HepG2 (cell line): ENCODE data around the gene CSRNP3. TPM values are rescaled to one million over a fixed set of nuclear protein-coding genes. Genes with fewer than 3 reads are reported as not detected.

Experiments
- ATAC-seq: fragments of 200-7000 bp; cut with Tn5 transposase; 3 replicates; pipeline ENCODE4 v1.9.1; 2020; ENCODE audit warnings: mild to moderate bottlenecking, moderate library complexity
- BruUV-seq: library from RNA; stranded (reverse); fragments of 400-500 nt; replicated peaks from 2 replicates; lab custom pipeline; 2021; lab: Mats Ljungman, UMichigan
- CTCF ChIA-PET: fragments of 300-600 bp; formaldehyde crosslinking; extraction: SDS; loops from one replicate; lab custom pipeline; 2021; ENCODE audit warnings: low total read pairs, inconsistent platforms, low intra/inter-chr PET ratio; lab: Yijun Ruan, JAX
- POLR2A ChIA-PET: fragments of 350-600 bp; sonication (Branson Sonifier 250); formaldehyde crosslinking; loops from one replicate; lab custom pipeline; 2020; ENCODE audit warnings: antibody characterized with exemption, inconsistent platforms; lab: Yijun Ruan, JAX
- DNase-seq: peaks from one replicate; pipeline ENCODE4 v3.0.0-alpha.2; 2015; ENCODE audit warnings: low spot score
- FAIRE-seq: peaks from 3 replicates; lab custom pipeline; 2011; peaks lifted over from hg19 to GRCh38; lab: Jason Lieb, UNC
- H2AFZ ChIP-seq: one replicate; pipeline ENCODE4 v1.6.1; 2011; ENCODE audit warnings: low read length, inconsistent platforms
- H3K27ac ChIP-seq: fragments of 300-600 bp; 3 replicates; pipeline ENCODE4 v1.8.0; 2011; ENCODE audit warnings: mixed run types, mild to moderate bottlenecking, mixed read lengths, low read length, inconsistent platforms; ENCODE audit not compliant: insufficient read depth; ENCODE audit errors: extremely low read length
- H3K27me3 ChIP-seq, 2 experiments: fragments of 200-600 bp in 1 of 2; 2 replicates in 1 of 2; 3 replicates in 1 of 2; pipeline versions ENCODE4 v1.6.0 to v1.8.0; 2011; ENCODE audit warnings: low read length in 2 of 2, mild to moderate bottlenecking in 2 of 2, moderate library complexity in 2 of 2, inconsistent platforms in 1 of 2; ENCODE audit not compliant: insufficient read depth in 2 of 2, control insufficient read depth in 1 of 2
- H3K36me3 ChIP-seq, 2 experiments: fragments of 200-600 bp in 1 of 2; replicated peaks in 1 of 2; 2 replicates in 1 of 2; 3 replicates in 1 of 2; pipeline versions ENCODE4 v1.5.1 to v1.8.0; 2011; ENCODE audit warnings: low read length in 2 of 2, inconsistent platforms in 1 of 2; ENCODE audit not compliant: insufficient read depth in 2 of 2, control insufficient read depth in 1 of 2
- H3K4me1 ChIP-seq: 2 replicates; pipeline ENCODE4 v1.5.1; 2012; ENCODE audit warnings: low read length, inconsistent platforms; ENCODE audit not compliant: insufficient read depth
- H3K4me2 ChIP-seq: 2 replicates; pipeline ENCODE4 v1.6.0; 2011; ENCODE audit warnings: low read depth, low read length, inconsistent platforms
- H3K4me3 ChIP-seq, 3 experiments: fragments of 200-600 bp in 1 of 3; sonication (generic), shearing (Covaris generic) in 1 of 3; replicated peaks in 1 of 3; 2 replicates each; pipeline ENCODE4 v1.5.1; 2011 to 2016; ENCODE audit warnings: low read length in 3 of 3, inconsistent platforms in 2 of 3, low read depth in 2 of 3, mild to moderate bottlenecking in 2 of 3, control low read depth in 1 of 3, mixed read lengths in 1 of 3; ENCODE audit not compliant: insufficient read depth in 1 of 3
- H3K79me2 ChIP-seq: one replicate; pipeline ENCODE4 v1.6.1; 2011; ENCODE audit warnings: low read length, inconsistent platforms; ENCODE audit not compliant: insufficient read depth
- H3K9ac ChIP-seq: 2 replicates; pipeline ENCODE4 v1.6.0; 2011; ENCODE audit warnings: mild to moderate bottlenecking, low read depth, low read length, inconsistent platforms; ENCODE audit not compliant: insufficient read depth
- H3K9me3 ChIP-seq: 2 replicates; pipeline ENCODE4 v1.5.1; 2012; ENCODE audit warnings: mild to moderate bottlenecking, low read length
- H4K20me1 ChIP-seq: 2 replicates; pipeline ENCODE4 v1.6.0; 2011; ENCODE audit warnings: inconsistent platforms, mild to moderate bottlenecking, low read length, moderate library complexity; ENCODE audit not compliant: insufficient read depth
- ATF7 ChIP-seq, 2 experiments: fragments of 450-650 bp in 1 of 2; sonication (generic) in 1 of 2; formaldehyde crosslinking in 1 of 2; IDR thresholded peaks; 2 replicates each; pipeline versions ENCODE4 v1.4.0 to v1.6.1; 2016 to 2020; ENCODE audit warnings: antibody characterized with exemption in 1 of 2, mild to moderate bottlenecking in 1 of 2, missing genetic modification reagents in 1 of 2
- CAMTA2 ChIP-seq: sonication (generic); formaldehyde crosslinking; IDR thresholded peaks from 2 replicates; pipeline ENCODE4 v1.4.0; 2020; ENCODE audit warnings: mild to moderate bottlenecking, missing genetic modification reagents, borderline replicate concordance
- FOXA3 ChIP-seq: IDR thresholded peaks from 2 replicates; pipeline ENCODE4 v1.6.1; 2016; ENCODE audit warnings: missing genetic modification reagents, missing compliant biosample characterization
- HOMEZ ChIP-seq: IDR thresholded peaks from 2 replicates; pipeline ENCODE4 v1.6.1; 2016; ENCODE audit warnings: low read depth
- NFYC ChIP-seq: IDR thresholded peaks from 2 replicates; pipeline ENCODE4 v1.6.1; 2016; ENCODE audit warnings: missing genetic modification reagents, missing compliant biosample characterization
- PRDM15 ChIP-seq: sonication (generic); formaldehyde crosslinking; IDR thresholded peaks from 2 replicates; pipeline ENCODE4 v1.4.0; 2020; ENCODE audit warnings: missing genetic modification reagents
- RCOR2 ChIP-seq: IDR thresholded peaks from 2 replicates; pipeline ENCODE4 v1.6.1; 2016; ENCODE audit warnings: missing biosample characterization, missing genetic modification reagents
- SALL1 ChIP-seq: sonication (generic); formaldehyde crosslinking; IDR thresholded peaks from 2 replicates; pipeline ENCODE4 v1.8.0; 2022; ENCODE audit warnings: mild to moderate bottlenecking, missing genetic modification reagents
- ZNF230 ChIP-seq: sonication (generic); formaldehyde crosslinking; IDR thresholded peaks from 2 replicates; pipeline ENCODE4 v1.4.0; 2020; ENCODE audit warnings: mild to moderate bottlenecking, missing genetic modification reagents
- ZNF292 ChIP-seq: sonication (generic); formaldehyde crosslinking; IDR thresholded peaks from 2 replicates; pipeline ENCODE4 v1.8.1; 2022; ENCODE audit warnings: mild to moderate bottlenecking, low read depth, missing genetic modification reagents, borderline replicate concordance
- ZNF362 ChIP-seq: sonication (generic); formaldehyde crosslinking; IDR thresholded peaks from 2 replicates; pipeline ENCODE4 v1.4.0; 2020; ENCODE audit warnings: missing genetic modification reagents, mild to moderate bottlenecking, borderline replicate concordance
- ZNF780A ChIP-seq: sonication (generic); formaldehyde crosslinking; IDR thresholded peaks from 2 replicates; pipeline ENCODE4 v1.8.0; 2022; ENCODE audit warnings: mild to moderate bottlenecking, missing genetic modification reagents, moderate library complexity
- WGBS: methylation state at CpG from one replicate; pipeline ENCODE4 v1.1.6; 2017; ENCODE audit warnings: low lambda C conversion rate; 5-methylcytosine and 5-hydroxymethylcytosine counted together
- in situ Hi-C: cut with HindIII; loops from 2 replicates; pipeline ENCODE4 v1.10.0; 2017; ENCODE audit warnings: low pct_unique_long_range_greater_than_20kb; ENCODE audit not compliant: extremely low pct_ligation_motif_present
- intact Hi-C: fragments of 100-400 bp; cut with micrococcal nuclease; formaldehyde crosslinking; loops from one replicate; pipeline ENCODE4 v1.10.0; 2022; ENCODE audit not compliant: unreplicated experiment
- polyA plus RNA-seq, 8 experiments: library from polyadenylated mRNA; depleted of rRNA in 3 of 8; stranded (reverse) in 7 of 8; unstranded in 1 of 8; fragments of >200 nt; fragmentation: Illumina TruSeq in 4 of 8; extraction: Trizol in 4 of 8; gene quantifications; 2 replicates each; pipeline versions ENCODE4 v1.2.1 to v1.2.3, GENCODE V29; 2011 to 2016; ENCODE audit warnings: low read depth in 4 of 8, missing spikeins in 1 of 8, mixed read lengths in 1 of 8; ENCODE audit not compliant: insufficient read depth in 1 of 8
- total RNA-seq, 5 experiments: library from RNA; depleted of rRNA; stranded (reverse); fragments of >200 nt; fragmentation: Illumina TruSeq; extraction: Trizol; gene quantifications; 2 replicates each; pipeline ENCODE4 v1.2.3, GENCODE V29; 2016; ENCODE audit warnings: low read depth in 1 of 5

CSRNP3 gene
- total and polyA plus RNA-seq, 2 of the 13 experiments (the other 11 are each of a cell fraction or from before 2014, with no cell fraction given): not detected

GRCh38 chr2:165573534-165574461, 104.3 kb downstream of the CSRNP3 start (continued):
- TF ChIP-seq ZNF292 (CRISPR knock-in tag): peak; percentile 55; the same call in 1 of the 2 replicates
- TF ChIP-seq SALL1 (CRISPR knock-in tag): peak; percentile 73
- no peak for TF ChIP-seq ZNF780A
- peak; percentile 15; the same call in 1 of the 2 replicates for TF ChIP-seq FOXA3 (CRISPR knock-in tag)
- TF ChIP-seq CAMTA2 (CRISPR knock-in tag): no peak
- TF ChIP-seq HOMEZ (CRISPR knock-in tag): peak; percentile 63; the same call in 1 of the 2 replicates
- peak; percentile 78; the same call in 1 of the 2 replicates for TF ChIP-seq ZNF362 (CRISPR knock-in tag)
- no peak for TF ChIP-seq RCOR2

- no TSS peak for BruUV-seq
- H3K27me3 ChIP-seq: no peaks in the 10 kb centered on the region
- FAIRE-seq: no peak
- no peaks in the 10 kb centered on the region for H3K79me2 ChIP-seq
- no peaks in the 10 kb centered on the region for H3K36me3 ChIP-seq
- 25% methylated on average over 2 of the region's 2 CpGs for WGBS
- peaks cover 14% of the 10 kb centered on the region for H3K4me1 ChIP-seq
- no peak for DNase-seq
- POLR2A ChIA-PET: no interaction called here
- no peaks in the 10 kb centered on the region for H3K9me3 ChIP-seq
- no peak overlapping the region for H3K27ac ChIP-seq
- no peak overlapping the region for H3K4me2 ChIP-seq
- intact Hi-C loops (loop anchor here (10.0 kb wide), 1 partner anchor 300 kb away; no protein-coding TSS in a partner anchor), in situ Hi-C loops (no loop called here)
- no peak overlapping the region for H3K9ac ChIP-seq
- CTCF ChIA-PET: no interaction called here
- H3K4me3 ChIP-seq: no peak overlapping the region
- no peaks in the 10 kb centered on the region for H4K20me1 ChIP-seq
- ATAC-seq: no peak
- H2AFZ ChIP-seq: no peak overlapping the region
- TF ChIP-seq ZNF230 (CRISPR knock-in tag): no peak
- TF ChIP-seq ATF7 (IDR thresholded peaks at IDR 0.05): peak; percentile 48; the same call in 1 of the 2 replicates
- no peak for TF ChIP-seq ATF7 (CRISPR knock-in tag; IDR thresholded peaks at IDR 0.05)
- TF ChIP-seq NFYC (CRISPR knock-in tag): no peak
- TF ChIP-seq PRDM15 (CRISPR knock-in tag): no peak
- TF ChIP-seq, all 625 proteins: peak for 1
Measured at GRCh38 chr2:165575044-165575615, 105.6 kb downstream of the CSRNP3 start.
